ENCODE results near the gene MTM1.
A peak's percentile ranks its signal among the peaks of the same experiment; 100 is the strongest.

Gene MTM1

DNA sequence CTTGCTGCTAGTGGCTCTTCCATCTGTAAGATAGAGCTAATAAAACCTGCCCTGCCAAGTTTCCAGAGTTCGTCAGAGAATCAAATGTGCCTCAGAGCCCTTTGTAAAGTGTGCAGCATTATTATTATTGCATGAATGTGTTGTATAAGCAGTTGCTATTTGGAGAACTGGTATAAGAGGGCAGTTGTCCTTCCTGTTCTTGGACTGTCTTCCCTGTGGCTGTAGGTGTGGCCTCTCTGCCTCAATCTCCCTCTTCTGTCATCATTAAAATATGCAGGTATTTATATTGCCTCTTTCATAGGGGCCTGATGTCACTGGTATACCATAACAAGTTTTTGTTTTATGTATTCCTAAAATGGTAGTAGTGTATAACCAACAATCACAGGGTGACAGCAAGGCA is 3.8 kb downstream of the MTM1 start:
- Histone ChIP-seq H3K4me1 (ENCODE audit: insufficient read depth, low read length) (peaks cover 57% of the 10 kb centered on the region), H3K9me3 (ENCODE audit: control insufficient read depth, insufficient read depth, low read length) (no peaks in the 10 kb centered on the region), H3K9ac (ENCODE audit: low read depth, low read length) (no peak overlapping the region), H3K36me3 (ENCODE audit: insufficient read depth, low read length) (no peaks in the 10 kb centered on the region)

- Histone ChIP-seq H3K9me3 (ENCODE audit: control insufficient read depth, insufficient read depth, low read length) (peaks cover 2% of the 10 kb centered on the region), H3K36me3 (ENCODE audit: insufficient read depth, low read length) (peaks cover 2% of the 10 kb centered on the region; the same call in 1 of the 2 replicates), H3K9ac (ENCODE audit: low read depth, low read length) (no peak overlapping the region), H3K4me1 (ENCODE audit: insufficient read depth, low read length) (peaks cover 55% of the 10 kb centered on the region)
Measured at GRCh38 chrX:150573106-150573505, 4.7 kb downstream of the MTM1 start.

DNA sequence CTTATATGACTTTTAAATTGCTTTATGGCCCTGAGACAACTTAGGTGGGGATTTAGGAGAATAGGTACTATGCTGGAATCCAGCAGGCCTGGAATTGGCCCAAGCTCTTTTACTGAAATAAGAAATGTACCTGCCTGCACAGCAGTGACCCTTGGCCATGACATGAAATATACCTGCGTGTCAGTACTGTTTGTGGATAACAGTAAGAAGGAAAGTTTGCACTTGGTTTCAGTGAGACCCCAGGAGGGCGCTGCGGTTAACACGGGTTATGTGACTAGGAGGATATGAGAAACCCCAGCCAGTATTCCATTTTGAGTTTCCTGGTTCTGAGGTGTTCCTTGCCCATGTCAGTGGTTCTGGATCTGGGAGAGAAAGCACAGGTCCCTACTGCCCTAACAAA is 5.3 kb downstream of the MTM1 start:
- Histone ChIP-seq H3K36me3 (ENCODE audit: insufficient read depth, low read length) (peaks cover 4% of the 10 kb centered on the region; the same call in 1 of the 2 replicates), H3K4me1 (ENCODE audit: insufficient read depth, low read length) (peaks cover 55% of the 10 kb centered on the region), H3K9ac (ENCODE audit: low read depth, low read length) (no peak overlapping the region), H3K9me3 (ENCODE audit: control insufficient read depth, insufficient read depth, low read length) (peaks cover 8% of the 10 kb centered on the region)

DNA sequence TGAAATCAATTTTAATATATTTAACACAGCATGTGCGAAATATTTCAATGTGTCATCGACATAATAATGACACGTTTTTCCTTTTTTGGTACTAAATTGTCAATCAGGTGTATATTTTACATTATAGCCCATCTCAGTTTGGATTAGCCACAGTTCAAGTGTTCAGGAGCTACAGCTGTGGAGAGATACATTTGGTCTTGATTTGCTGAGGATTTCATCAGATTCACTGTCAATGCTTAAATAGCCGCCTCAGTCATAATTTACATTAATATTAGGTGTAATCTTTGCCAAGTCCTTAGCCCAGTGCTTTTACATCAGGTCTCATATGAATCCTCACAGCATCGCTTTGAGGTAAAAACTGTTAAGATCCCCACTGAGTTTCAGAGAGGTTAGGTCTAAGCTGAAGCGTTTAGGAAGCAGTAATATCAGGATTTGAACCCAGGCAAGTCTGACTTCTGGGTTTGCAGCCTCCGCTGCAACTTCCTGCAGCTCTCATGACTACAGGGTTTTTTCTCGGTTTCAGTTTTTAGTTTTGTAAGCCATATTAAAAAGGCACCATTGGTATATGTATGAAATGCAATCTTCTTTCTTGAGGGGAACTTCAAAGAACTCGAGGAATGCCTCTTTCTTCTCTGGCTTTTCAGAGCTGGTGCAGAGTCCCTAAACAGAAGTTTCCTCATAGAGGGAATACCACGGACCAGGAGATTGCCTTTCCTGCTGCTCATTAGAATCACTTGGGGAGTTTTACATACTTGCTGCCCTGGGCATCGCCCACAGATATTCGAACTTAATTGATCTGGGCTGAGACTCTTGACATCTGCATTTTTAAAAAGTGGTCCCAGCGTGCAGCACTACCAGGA is 6.4 kb downstream of the MTM1 start:
- peaks cover 9% of the 10 kb centered on the region for H3K9me3 ChIP-seq (ENCODE audit: control insufficient read depth, insufficient read depth, low read length)
- peak overlapping the region; percentile 5; the same call in 1 of the 2 replicates for H3K9ac ChIP-seq (ENCODE audit: low read depth, low read length)
- H3K36me3 ChIP-seq (ENCODE audit: insufficient read depth, low read length): peaks cover 4% of the 10 kb centered on the region; the same call in 1 of the 2 replicates
- H3K4me1 ChIP-seq (ENCODE audit: insufficient read depth, low read length): peaks cover 55% of the 10 kb centered on the region

GRCh38 chrX:150575419-150575814 is 7.0 kb downstream of the MTM1 start:
- H3K4me1 ChIP-seq (ENCODE audit: insufficient read depth, low read length): peaks cover 52% of the 10 kb centered on the region
- peaks cover 4% of the 10 kb centered on the region; the same call in 1 of the 2 replicates for H3K36me3 ChIP-seq (ENCODE audit: insufficient read depth, low read length)
- peaks cover 9% of the 10 kb centered on the region for H3K9me3 ChIP-seq (ENCODE audit: control insufficient read depth, insufficient read depth, low read length)
- H3K9ac ChIP-seq (ENCODE audit: low read depth, low read length): no peak overlapping the region; the same call in 1 of the 2 replicates

DNA sequence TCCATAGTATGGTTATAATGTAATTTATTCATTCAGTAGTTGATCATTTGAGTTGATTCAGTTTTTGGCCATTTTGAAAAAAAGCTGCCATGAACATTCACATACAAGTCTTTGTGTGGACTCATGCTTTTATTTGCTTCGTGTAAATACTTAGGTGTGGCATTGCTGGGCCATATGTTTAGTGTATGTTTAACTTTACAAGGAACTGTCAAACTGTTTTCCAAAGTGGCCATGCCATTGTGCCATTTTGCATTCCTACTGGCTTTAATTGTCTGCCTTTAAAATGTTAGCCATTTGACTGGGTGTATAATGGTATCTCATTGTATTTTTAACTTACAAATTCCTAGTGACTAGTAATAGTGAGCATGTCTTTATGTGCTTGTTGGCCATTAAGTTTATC is 8.8 kb downstream of the MTM1 start:
- peaks cover 47% of the 10 kb centered on the region for H3K4me1 ChIP-seq (ENCODE audit: insufficient read depth, low read length)
- peaks cover 4% of the 10 kb centered on the region; the same call in 1 of the 2 replicates for H3K36me3 ChIP-seq (ENCODE audit: insufficient read depth, low read length)
- H3K9ac ChIP-seq (ENCODE audit: low read depth, low read length): no peak overlapping the region
- peaks cover 9% of the 10 kb centered on the region for H3K9me3 ChIP-seq (ENCODE audit: control insufficient read depth, insufficient read depth, low read length)

DNA sequence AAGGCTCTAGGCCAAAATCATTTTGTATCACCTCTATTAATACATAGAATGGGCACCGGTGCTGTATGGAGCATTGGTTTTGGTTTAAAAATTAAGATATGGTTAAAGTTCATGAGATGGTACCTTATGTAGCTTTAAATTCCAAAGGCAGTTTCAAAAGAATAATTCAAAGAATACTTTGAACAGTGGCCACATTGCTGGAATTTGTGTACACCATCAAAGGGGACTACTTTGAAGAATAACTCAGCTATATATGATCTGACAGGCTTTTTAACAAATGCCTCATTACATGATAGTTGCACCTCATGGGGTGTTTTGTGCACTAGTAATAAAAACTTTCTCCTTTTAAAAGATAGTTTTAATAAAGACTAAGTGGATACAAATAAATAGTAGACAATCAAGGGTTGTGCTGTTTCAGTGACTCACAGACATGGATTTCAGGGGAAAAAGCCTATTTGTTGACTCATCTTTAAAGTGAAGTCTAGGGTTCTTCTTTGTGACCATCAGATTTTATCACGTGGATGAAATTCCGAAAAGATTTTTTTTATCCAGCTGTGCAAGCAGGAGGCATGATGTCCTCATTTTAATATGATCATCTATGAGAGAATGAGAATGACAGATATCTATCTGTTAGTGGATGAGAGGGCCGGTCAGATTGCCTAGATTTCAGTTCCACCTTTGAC is 12.8 kb downstream of the MTM1 start:
- Histone ChIP-seq H3K36me3 (ENCODE audit: insufficient read depth, low read length) (peaks cover 4% of the 10 kb centered on the region; the same call in 1 of the 2 replicates), H3K9me3 (ENCODE audit: control insufficient read depth, insufficient read depth, low read length) (peaks cover 9% of the 10 kb centered on the region), H3K9ac (ENCODE audit: low read depth, low read length) (no peak overlapping the region), H3K4me1 (ENCODE audit: insufficient read depth, low read length) (peaks cover 8% of the 10 kb centered on the region; the same call in 1 of the 2 replicates)

- Histone ChIP-seq H3K9me3 (ENCODE audit: control insufficient read depth, insufficient read depth, low read length) (peaks cover 9% of the 10 kb centered on the region), H3K4me1 (ENCODE audit: insufficient read depth, low read length) (peaks cover 11% of the 10 kb centered on the region; the same call in 1 of the 2 replicates), H3K9ac (ENCODE audit: low read depth, low read length) (no peak overlapping the region), H3K36me3 (ENCODE audit: insufficient read depth, low read length) (peaks cover 4% of the 10 kb centered on the region; the same call in 1 of the 2 replicates)
Measured at GRCh38 chrX:150582338-150582948, 14.0 kb downstream of the MTM1 start.

GRCh38 chrX:150587585-150588503 is 19.4 kb downstream of the MTM1 start:
- Histone ChIP-seq H3K9ac (ENCODE audit: low read depth, low read length) (no peak overlapping the region), H3K9me3 (ENCODE audit: control insufficient read depth, insufficient read depth, low read length) (no peaks in the 10 kb centered on the region), H3K4me1 (ENCODE audit: insufficient read depth, low read length) (0 out of 2 replicates have a peak, but pooled peaks cover 3% of the 10 kb centered on the region), H3K36me3 (ENCODE audit: insufficient read depth, low read length) (no peaks in the 10 kb centered on the region)

- Histone ChIP-seq H3K9me3 (ENCODE audit: control insufficient read depth, insufficient read depth, low read length) (no peaks in the 10 kb centered on the region), H3K9ac (ENCODE audit: low read depth, low read length) (no peak overlapping the region), H3K4me1 (ENCODE audit: insufficient read depth, low read length) (peaks cover 3% of the 10 kb centered on the region; the same call in 1 of the 2 replicates), H3K36me3 (ENCODE audit: insufficient read depth, low read length) (no peaks in the 10 kb centered on the region; the same call in 1 of the 2 replicates)
Measured at GRCh38 chrX:150594584-150594983, 26.2 kb downstream of the MTM1 start.

DNA sequence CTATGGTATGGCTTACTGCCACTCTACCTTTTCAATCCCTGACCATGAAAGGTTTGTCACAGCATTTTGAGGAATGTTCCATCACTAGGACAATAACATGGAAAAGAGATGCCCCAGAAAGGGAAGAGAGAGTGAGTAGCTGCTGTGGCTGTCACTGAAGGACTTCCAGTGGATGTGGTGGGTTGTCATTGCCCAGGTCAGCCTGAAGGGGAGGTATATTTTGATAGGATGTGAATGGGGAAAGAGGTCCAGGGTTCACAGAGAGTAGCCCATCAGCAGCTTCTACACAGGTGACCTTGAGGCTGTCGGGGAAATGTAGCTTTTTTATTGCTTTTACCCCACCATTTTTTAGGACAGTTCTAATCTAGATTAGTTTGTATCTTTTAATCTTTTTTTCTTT is 30.8 kb downstream of the MTM1 start:
- H3K36me3 ChIP-seq (ENCODE audit: insufficient read depth, low read length): no peaks in the 10 kb centered on the region; the same call in 1 of the 2 replicates
- no peak overlapping the region for H3K9ac ChIP-seq (ENCODE audit: low read depth, low read length)
- H3K9me3 ChIP-seq (ENCODE audit: control insufficient read depth, insufficient read depth, low read length): no peaks in the 10 kb centered on the region
- H3K4me1 ChIP-seq (ENCODE audit: insufficient read depth, low read length): peaks cover 3% of the 10 kb centered on the region; the same call in 1 of the 2 replicates

DNA sequence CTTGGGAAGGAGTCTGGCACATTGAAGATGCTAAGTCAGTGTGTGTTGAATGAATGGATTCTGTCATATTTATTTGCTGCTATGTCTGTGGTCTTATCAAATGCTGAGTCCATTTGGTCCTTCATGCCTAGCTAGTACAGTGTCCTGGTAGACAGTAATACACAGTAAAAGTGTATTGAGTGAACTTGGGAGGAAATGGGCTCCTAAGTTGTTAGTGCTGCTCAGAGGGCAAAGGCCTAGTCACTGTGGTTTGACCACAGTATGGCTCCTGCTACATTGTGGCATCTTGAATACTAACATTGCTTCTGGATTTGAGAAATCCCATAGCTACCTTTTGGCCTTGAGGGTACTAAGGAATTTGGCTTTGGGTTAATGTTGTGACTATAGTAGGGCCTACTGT is 33.9 kb downstream of the MTM1 start:
- Histone ChIP-seq H3K36me3 (ENCODE audit: insufficient read depth, low read length) (no peaks in the 10 kb centered on the region; the same call in 1 of the 2 replicates), H3K4me1 (ENCODE audit: insufficient read depth, low read length) (no peaks in the 10 kb centered on the region), H3K9ac (ENCODE audit: low read depth, low read length) (no peak overlapping the region), H3K9me3 (ENCODE audit: control insufficient read depth, insufficient read depth, low read length) (no peaks in the 10 kb centered on the region)

- Histone ChIP-seq H3K36me3 (ENCODE audit: insufficient read depth, low read length) (no peaks in the 10 kb centered on the region; the same call in 1 of the 2 replicates), H3K9ac (ENCODE audit: low read depth, low read length) (no peak overlapping the region), H3K4me1 (ENCODE audit: insufficient read depth, low read length) (no peaks in the 10 kb centered on the region), H3K9me3 (ENCODE audit: control insufficient read depth, insufficient read depth, low read length) (no peaks in the 10 kb centered on the region)
Measured at GRCh38 chrX:150602743-150603142, 34.3 kb downstream of the MTM1 start.
